Endothelial cell (in vitro differentiated cells): ENCODE results near the gene RGS14. TPM values are rescaled to one million over a fixed set of nuclear protein-coding genes. Genes with fewer than 3 reads are reported as not detected.
A peak's percentile ranks its signal among the peaks of the same experiment; 100 is the strongest.

Experiments
- DNase-seq: peaks from one replicate; pipeline ENCODE4 v3.0.0; 2021; ENCODE audit warnings: low spot score
- H3K27ac Mint-ChIP-seq: one replicate; pipeline ENCODE4 v1.8.0; 2021; ENCODE audit warnings: mixed read lengths, inconsistent platforms; ENCODE audit not compliant: unreplicated experiment
- H3K27me3 Mint-ChIP-seq: one replicate; pipeline ENCODE4 v1.8.0; 2021; ENCODE audit warnings: mild to moderate bottlenecking, moderate library complexity, mixed read lengths, inconsistent platforms; ENCODE audit not compliant: unreplicated experiment
- H3K36me3 Mint-ChIP-seq: one replicate; pipeline ENCODE4 v1.8.0; 2021; ENCODE audit warnings: mild to moderate bottlenecking, low read depth, mixed read lengths, inconsistent platforms; ENCODE audit not compliant: unreplicated experiment
- H3K4me1 Mint-ChIP-seq: one replicate; pipeline ENCODE4 v1.8.0; 2021; ENCODE audit warnings: mild to moderate bottlenecking, mixed read lengths, inconsistent platforms; ENCODE audit not compliant: unreplicated experiment
- H3K4me3 Mint-ChIP-seq: one replicate; pipeline ENCODE4 v1.8.0; 2021; ENCODE audit warnings: mild to moderate bottlenecking, mixed read lengths, inconsistent platforms; ENCODE audit not compliant: unreplicated experiment
- H3K9me3 Mint-ChIP-seq: one replicate; pipeline ENCODE4 v1.8.0; 2021; ENCODE audit warnings: mixed read lengths, inconsistent platforms; ENCODE audit not compliant: unreplicated experiment
- total RNA-seq: library from RNA; stranded (reverse); fragmentation: NEBNext Ultra II Directional; extraction: Animal tissue kit (Norgen Biotek cat#: 25700); gene quantifications from one replicate; pipeline ENCODE4 v1.2.1, GENCODE V29; 2021; ENCODE audit not compliant: unreplicated experiment
- TF ChIP-seq, protein P1 (sequence below): fragments of 200-600 bp; sonication (generic); IDR thresholded peaks from one replicate; pipeline ENCODE4 v1.5.0; 2021; ENCODE audit warnings: antibody characterized with exemption; ENCODE audit not compliant: unreplicated experiment

Gene RGS14
- total RNA-seq, 1 donor from 2014 or later = 21.8 TPM

DNA sequence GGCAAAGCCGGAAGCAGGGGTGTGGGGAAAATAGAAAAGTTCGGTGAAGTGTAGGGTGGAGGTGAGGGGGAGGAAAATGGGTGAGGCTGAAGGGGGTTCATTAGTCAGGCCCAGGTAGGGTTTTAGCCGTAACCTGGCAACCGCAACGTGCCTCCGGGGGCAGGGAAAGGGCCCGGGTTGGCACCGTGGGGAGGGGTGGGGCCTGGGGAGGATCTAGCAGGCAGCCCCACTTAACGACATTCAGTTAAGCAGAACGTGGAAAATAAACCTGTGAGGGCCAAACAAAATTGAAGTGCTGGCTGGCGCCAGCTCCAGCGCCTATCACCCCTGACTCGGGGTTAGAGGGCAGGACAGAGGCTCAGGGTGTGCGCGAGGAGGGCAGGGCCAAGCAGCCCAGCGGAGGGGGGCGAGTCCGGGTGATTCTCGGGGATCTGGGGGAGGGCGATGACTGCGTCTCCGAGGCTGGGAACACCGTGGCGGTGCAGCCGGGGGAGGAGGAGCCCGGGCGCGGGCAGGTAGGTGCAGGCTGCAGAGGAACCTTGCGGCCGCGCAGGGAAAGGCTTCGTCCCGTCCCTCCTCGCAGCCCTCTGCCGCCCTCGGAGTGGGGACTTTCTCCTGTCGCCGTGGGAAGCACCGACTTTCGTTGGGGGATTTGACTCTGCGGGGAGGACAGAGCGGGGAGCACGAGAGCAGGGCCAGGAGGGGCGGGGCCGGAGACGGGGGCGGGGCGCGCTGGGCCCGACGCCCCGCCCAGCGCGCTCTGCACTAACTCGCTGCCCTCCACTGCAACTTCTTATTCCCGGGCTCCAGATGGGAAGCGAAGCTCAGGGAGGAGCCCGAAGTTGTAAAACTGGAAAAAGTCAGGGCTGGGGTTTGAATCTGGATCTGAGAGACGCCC, 5.1 kb downstream of the RGS14 start:
- H3K27ac Mint-ChIP-seq = no peak overlapping the region

DNA sequence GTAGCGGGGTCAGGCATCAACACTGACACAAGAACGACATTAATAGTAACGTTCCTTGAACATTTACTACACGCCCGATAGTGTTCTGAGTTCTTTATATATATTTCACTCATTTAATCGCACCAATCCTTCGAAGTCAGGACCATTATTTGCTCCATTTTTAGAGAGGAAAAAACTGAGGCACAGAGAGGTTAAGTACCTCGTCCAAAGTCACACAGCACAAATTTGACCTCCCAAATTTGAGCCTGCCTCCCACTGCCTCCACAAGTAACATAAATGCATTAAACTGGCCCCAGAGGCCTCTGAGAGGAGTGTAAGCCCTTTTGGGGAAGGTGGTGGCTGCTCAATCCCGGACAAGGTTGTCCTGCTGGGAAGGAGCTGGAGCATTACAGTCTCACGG, 5.8 kb downstream of the RGS14 start:
- no peak for DNase-seq
- TF ChIP-seq, protein P1, sequence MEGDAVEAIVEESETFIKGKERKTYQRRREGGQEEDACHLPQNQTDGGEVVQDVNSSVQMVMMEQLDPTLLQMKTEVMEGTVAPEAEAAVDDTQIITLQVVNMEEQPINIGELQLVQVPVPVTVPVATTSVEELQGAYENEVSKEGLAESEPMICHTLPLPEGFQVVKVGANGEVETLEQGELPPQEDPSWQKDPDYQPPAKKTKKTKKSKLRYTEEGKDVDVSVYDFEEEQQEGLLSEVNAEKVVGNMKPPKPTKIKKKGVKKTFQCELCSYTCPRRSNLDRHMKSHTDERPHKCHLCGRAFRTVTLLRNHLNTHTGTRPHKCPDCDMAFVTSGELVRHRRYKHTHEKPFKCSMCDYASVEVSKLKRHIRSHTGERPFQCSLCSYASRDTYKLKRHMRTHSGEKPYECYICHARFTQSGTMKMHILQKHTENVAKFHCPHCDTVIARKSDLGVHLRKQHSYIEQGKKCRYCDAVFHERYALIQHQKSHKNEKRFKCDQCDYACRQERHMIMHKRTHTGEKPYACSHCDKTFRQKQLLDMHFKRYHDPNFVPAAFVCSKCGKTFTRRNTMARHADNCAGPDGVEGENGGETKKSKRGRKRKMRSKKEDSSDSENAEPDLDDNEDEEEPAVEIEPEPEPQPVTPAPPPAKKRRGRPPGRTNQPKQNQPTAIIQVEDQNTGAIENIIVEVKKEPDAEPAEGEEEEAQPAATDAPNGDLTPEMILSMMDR = no peak
- H3K36me3 Mint-ChIP-seq = no peaks in the 10 kb centered on the region
- peaks cover 16% of the 10 kb centered on the region for H3K4me1 Mint-ChIP-seq
- no peaks in the 10 kb centered on the region for H3K9me3 Mint-ChIP-seq
- peaks cover 24% of the 10 kb centered on the region for H3K27me3 Mint-ChIP-seq
- no peak overlapping the region for H3K4me3 Mint-ChIP-seq
- no peak overlapping the region for H3K27ac Mint-ChIP-seq

More for the DNA sequence above, 5.1 kb downstream of the RGS14 start:
- no peaks in the 10 kb centered on the region for H3K9me3 Mint-ChIP-seq
- peak; percentile 51 for DNase-seq
- H3K36me3 Mint-ChIP-seq = no peaks in the 10 kb centered on the region
- H3K4me3 Mint-ChIP-seq = peak overlapping the region; percentile 42
- peaks cover 19% of the 10 kb centered on the region for H3K27me3 Mint-ChIP-seq
- TF ChIP-seq, protein P1 = no peak
- peaks cover 21% of the 10 kb centered on the region for H3K4me1 Mint-ChIP-seq

DNA sequence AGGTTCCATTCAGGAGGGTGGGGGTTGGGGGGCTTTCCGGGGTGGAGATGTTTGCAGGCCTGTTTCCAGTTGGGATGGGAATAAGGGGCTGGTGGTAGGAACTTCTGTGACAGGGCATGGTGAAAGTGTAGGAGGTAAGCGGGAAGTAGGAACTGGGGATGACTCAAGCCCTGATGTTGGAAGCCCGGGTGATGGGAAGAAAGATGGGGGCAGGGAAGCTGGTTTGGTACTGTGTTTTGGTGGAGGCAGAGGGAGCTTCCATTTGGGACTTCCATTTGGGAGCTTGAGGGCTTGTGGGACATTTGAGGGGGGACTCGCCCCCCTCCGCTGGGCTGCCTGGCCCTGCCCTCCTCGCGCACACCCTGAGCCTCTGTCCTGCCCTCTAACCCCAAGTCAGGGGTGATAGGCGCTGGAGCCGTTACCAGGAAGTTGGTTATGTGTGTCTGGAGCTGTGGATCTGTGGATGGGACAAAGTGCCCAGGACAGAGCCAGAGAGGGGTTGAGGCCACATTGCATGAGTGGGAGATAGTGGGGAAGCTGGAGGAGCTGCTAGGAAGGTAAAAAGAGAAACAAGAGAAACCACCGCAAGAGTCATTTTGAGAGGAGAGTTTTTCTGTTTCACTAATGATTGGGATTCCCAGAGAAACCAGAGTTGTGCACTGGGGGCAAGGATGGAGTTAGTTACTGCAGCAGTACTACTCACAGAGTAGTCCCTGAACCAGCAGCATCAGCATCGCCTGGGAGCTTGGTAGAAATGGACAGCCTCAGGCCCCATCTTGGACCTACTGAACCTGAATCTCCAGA, 6.6 kb downstream of the RGS14 start:
- Mint-ChIP-seq H3K4me3 (no peak overlapping the region), H3K36me3 (peaks cover 5% of the 10 kb centered on the region), H3K9me3 (no peaks in the 10 kb centered on the region), H3K27ac (no peak overlapping the region), H3K27me3 (peaks cover 22% of the 10 kb centered on the region), H3K4me1 (peaks cover 10% of the 10 kb centered on the region)
- TF ChIP-seq, protein P1 = no peak
- no peak for DNase-seq

DNA sequence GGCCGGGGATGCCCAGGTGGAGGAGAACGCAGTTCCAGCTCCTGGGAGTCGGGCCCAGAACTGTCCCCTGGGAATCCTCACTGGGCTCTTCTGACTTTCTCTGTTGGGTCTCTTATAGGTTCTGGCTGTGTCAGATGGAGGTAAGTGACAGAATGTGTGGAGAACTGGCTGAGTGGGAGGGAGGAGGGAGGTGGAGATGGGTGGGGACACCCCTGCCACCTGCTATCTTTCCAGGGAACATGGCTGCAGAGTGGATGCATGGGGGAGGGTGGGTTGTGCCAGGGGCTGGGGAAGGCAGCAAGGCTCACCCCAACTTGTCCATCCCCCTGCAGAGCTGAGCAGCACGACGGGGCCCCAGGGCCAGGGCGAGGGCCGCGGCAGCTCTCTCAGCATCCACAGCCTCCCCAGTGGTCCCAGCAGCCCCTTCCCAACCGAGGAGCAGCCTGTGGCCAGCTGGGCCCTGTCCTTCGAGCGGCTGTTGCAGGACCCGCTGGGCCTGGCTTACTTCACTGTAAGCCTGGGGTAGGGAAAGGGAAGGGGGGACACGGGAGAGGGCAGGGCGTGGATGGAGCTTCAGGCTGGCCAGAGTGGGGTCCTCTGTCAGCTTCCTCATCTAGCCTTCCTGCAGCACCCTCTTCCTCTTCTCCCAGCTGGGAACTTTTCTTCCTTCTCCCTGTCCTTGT, 8.3 kb downstream of the RGS14 start:
- Mint-ChIP-seq H3K4me3 (peak overlapping the region; percentile 88), H3K36me3 (peaks cover 5% of the 10 kb centered on the region), H3K4me1 (peaks cover 10% of the 10 kb centered on the region), H3K27ac (peak overlapping the region; percentile 86), H3K9me3 (no peaks in the 10 kb centered on the region), H3K27me3 (peaks cover 20% of the 10 kb centered on the region)
- TF ChIP-seq, protein P1 = no peak
- DNase-seq = no peak
